Keratinocyte (primary cell): ENCODE results near the gene RYR1. TPM values are rescaled to one million over a fixed set of nuclear protein-coding genes. Genes with fewer than 3 reads are reported as not detected.

Source experiments
- DNase-seq: peaks from one replicate; pipeline ENCODE4 v3.0.0-alpha.2; 2011; ENCODE audit warnings: low read depth, missing footprints, low spot score
- FAIRE-seq: peaks from 2 replicates; lab custom pipeline; 2011; peaks lifted over from hg19 to GRCh38; lab: Jason Lieb, UNC
- H2AFZ ChIP-seq: 2 replicates; pipeline ENCODE4 v1.6.0; 2012; ENCODE audit warnings: low read length, control low read depth, inconsistent platforms; ENCODE audit not compliant: control insufficient read depth
- H3K27ac ChIP-seq: 2 replicates; pipeline ENCODE4 v1.5.1; 2011; ENCODE audit warnings: low read length; ENCODE audit not compliant: control insufficient read depth, insufficient read depth
- H3K27me3 ChIP-seq: 3 replicates; pipeline ENCODE4 v1.6.0; 2011; ENCODE audit warnings: low read length; ENCODE audit not compliant: control insufficient read depth, insufficient read depth; ENCODE audit errors: extremely low read depth
- H3K36me3 ChIP-seq, 2 experiments: 2 replicates in 1 of 2; 3 replicates in 1 of 2; pipeline ENCODE4 v1.5.1; 2011; ENCODE audit warnings: low read length in 2 of 2, mild to moderate bottlenecking in 1 of 2; ENCODE audit not compliant: control insufficient read depth in 2 of 2, insufficient read depth in 2 of 2; ENCODE audit errors: extremely low read depth in 1 of 2
- H3K4me1 ChIP-seq: 3 replicates; pipeline ENCODE4 v1.5.1; 2011; ENCODE audit warnings: low read length; ENCODE audit not compliant: control insufficient read depth, insufficient read depth; ENCODE audit errors: extremely low read depth
- H3K4me2 ChIP-seq: 3 replicates; pipeline ENCODE4 v1.6.0; 2011; ENCODE audit warnings: low read depth, low read length; ENCODE audit not compliant: control insufficient read depth, insufficient read depth; ENCODE audit errors: extremely low read depth
- H3K4me3 ChIP-seq, 3 experiments: fragments of 200-600 bp in 1 of 3; sonication (generic) in 1 of 3; 2 replicates in 2 of 3; 3 replicates in 1 of 3; pipeline ENCODE4 v1.5.1; 2011 to 2016; ENCODE audit warnings: low read length in 3 of 3, mild to moderate bottlenecking in 3 of 3, control low read depth in 2 of 3, inconsistent platforms in 1 of 3, low read depth in 1 of 3, mixed read lengths in 1 of 3, mixed run types in 1 of 3, moderate library complexity in 1 of 3; ENCODE audit not compliant: control insufficient read depth in 2 of 3, insufficient read depth in 2 of 3; ENCODE audit errors: extremely low read depth in 1 of 3
- H3K79me2 ChIP-seq: 2 replicates; pipeline ENCODE4 v1.6.0; 2012; ENCODE audit warnings: low read length; ENCODE audit not compliant: control insufficient read depth, insufficient read depth
- H3K9ac ChIP-seq: 3 replicates; pipeline ENCODE4 v1.6.0; 2011; ENCODE audit warnings: low read length; ENCODE audit not compliant: control insufficient read depth, insufficient read depth; ENCODE audit errors: extremely low read depth
- H3K9me1 ChIP-seq: 3 replicates; pipeline ENCODE4 v1.6.0; 2011; ENCODE audit warnings: low read length; ENCODE audit not compliant: control insufficient read depth, insufficient read depth; ENCODE audit errors: extremely low read depth
- H3K9me3 ChIP-seq: 2 replicates; pipeline ENCODE4 v1.5.1; 2012; ENCODE audit warnings: low read depth, low read length; ENCODE audit not compliant: control insufficient read depth
- H4K20me1 ChIP-seq: 3 replicates; pipeline ENCODE4 v1.6.0; 2011; ENCODE audit warnings: low read length; ENCODE audit not compliant: control insufficient read depth, insufficient read depth; ENCODE audit errors: extremely low read depth
- EZH2 ChIP-seq: IDR thresholded peaks from one replicate; pipeline ENCODE4 v1.6.1; 2012; ENCODE audit warnings: inconsistent platforms, mild to moderate bottlenecking, low read length, moderate library complexity
- dilution Hi-C: fragments of 300-500 bp; cut with MboI; formaldehyde crosslinking; loops from one replicate; pipeline ENCODE4 v1.7.0; 2020; ENCODE audit warnings: low sequenced_read_pairs; ENCODE audit not compliant: extremely low pct_ligation_motif_present
- polyA plus RNA-seq, 5 experiments: library from polyadenylated mRNA; depleted of rRNA in 3 of 5; stranded (reverse) in 3 of 5; stranded (forward) in 1 of 5; unstranded in 1 of 5; fragments of >200 nt; gene quantifications; 1 replicate in 1 of 5; 2 replicates in 3 of 5; 3 replicates in 1 of 5; pipeline versions ENCODE4 v1.2.1 to v1.2.3, GENCODE V29; 2011 to 2012; ENCODE audit warnings: missing spikeins in 2 of 5, low read depth in 1 of 5, low replicate concordance in 1 of 5
- TF ChIP-seq, protein P1 (sequence below), 3 experiments: IDR thresholded peaks in 1 of 3; conservative IDR thresholded peaks in 1 of 3; optimal IDR thresholded peaks in 1 of 3; 2 replicates in 2 of 3; 3 replicates in 1 of 3; pipeline versions ENCODE3 to v1.5.1; 2011; ENCODE audit warnings: low read length in 3 of 3, mild to moderate bottlenecking in 3 of 3, moderate library complexity in 2 of 3, control low read depth in 1 of 3, inconsistent platforms in 1 of 3; ENCODE audit not compliant: insufficient read depth in 2 of 3; ENCODE audit errors: extremely low read depth in 1 of 3

The RYR1 gene
- polyA plus RNA-seq, 1 donor (not counting 4 experiments of a cell fraction or from before 2014, with no cell fraction given), result 0.41 TPM

GRCh38 chr19:38455031-38455430, 21.5 kb downstream of the RYR1 start:
- no peaks in the 10 kb centered on the region for H3K9me3 ChIP-seq
- no peak overlapping the region for H3K9ac ChIP-seq
- H3K27me3 ChIP-seq, result no peaks in the 10 kb centered on the region
- H3K36me3 ChIP-seq, result no peaks in the 10 kb centered on the region
- no peaks in the 10 kb centered on the region for H3K4me1 ChIP-seq
- H2AFZ ChIP-seq, result no peak overlapping the region
- H3K4me3 ChIP-seq, result no peak overlapping the region
- no peak overlapping the region for H3K4me2 ChIP-seq
- FAIRE-seq (no peak), DNase-seq (no peak)
- H3K27ac ChIP-seq, result no peak overlapping the region
- H4K20me1 ChIP-seq, result no peaks in the 10 kb centered on the region
- H3K9me1 ChIP-seq, result no peaks in the 10 kb centered on the region
- dilution Hi-C loops, result no loop called here
- H3K79me2 ChIP-seq, result no peaks in the 10 kb centered on the region
- TF ChIP-seq, protein P1, sequence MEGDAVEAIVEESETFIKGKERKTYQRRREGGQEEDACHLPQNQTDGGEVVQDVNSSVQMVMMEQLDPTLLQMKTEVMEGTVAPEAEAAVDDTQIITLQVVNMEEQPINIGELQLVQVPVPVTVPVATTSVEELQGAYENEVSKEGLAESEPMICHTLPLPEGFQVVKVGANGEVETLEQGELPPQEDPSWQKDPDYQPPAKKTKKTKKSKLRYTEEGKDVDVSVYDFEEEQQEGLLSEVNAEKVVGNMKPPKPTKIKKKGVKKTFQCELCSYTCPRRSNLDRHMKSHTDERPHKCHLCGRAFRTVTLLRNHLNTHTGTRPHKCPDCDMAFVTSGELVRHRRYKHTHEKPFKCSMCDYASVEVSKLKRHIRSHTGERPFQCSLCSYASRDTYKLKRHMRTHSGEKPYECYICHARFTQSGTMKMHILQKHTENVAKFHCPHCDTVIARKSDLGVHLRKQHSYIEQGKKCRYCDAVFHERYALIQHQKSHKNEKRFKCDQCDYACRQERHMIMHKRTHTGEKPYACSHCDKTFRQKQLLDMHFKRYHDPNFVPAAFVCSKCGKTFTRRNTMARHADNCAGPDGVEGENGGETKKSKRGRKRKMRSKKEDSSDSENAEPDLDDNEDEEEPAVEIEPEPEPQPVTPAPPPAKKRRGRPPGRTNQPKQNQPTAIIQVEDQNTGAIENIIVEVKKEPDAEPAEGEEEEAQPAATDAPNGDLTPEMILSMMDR (optimal IDR thresholded peaks at IDR 0.05 in 1 of 3, IDR thresholded peaks at IDR 0.05 in 1 of 3, conservative IDR thresholded peaks at IDR 0.05 in 1 of 3; ENCODE audit: extremely low read depth in 1 of 3, insufficient read depth in 2 of 3, low read length in 3 of 3), result no peak
- no peak for TF ChIP-seq EZH2

DNA sequence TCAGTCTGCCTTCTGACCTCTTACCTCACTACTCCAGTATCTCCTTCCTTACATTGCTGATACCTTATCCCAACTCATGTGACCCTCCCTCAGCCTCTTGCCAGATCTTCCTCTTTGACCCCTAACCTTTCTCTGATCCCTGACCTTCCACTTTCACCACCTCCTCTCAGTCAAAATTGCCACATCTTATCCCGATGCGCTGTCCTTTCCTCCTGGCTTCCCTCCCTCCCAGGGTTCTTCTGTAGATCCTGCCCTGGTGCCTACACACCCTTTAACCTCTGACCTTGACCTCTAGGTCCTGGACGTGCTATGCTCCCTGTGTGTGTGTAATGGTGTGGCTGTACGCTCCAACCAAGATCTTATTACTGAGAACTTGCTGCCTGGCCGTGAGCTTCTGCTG, 23.7 kb downstream of the RYR1 start:
- Histone ChIP-seq H3K27me3 (no peaks in the 10 kb centered on the region), H3K27ac (no peak overlapping the region), H3K36me3 (no peaks in the 10 kb centered on the region), H4K20me1 (no peaks in the 10 kb centered on the region), H3K4me1 (no peaks in the 10 kb centered on the region), H2AFZ (no peak overlapping the region), H3K4me3 (no peak overlapping the region), H3K9me3 (no peaks in the 10 kb centered on the region), H3K9ac (no peak overlapping the region), H3K9me1 (no peaks in the 10 kb centered on the region), H3K79me2 (no peaks in the 10 kb centered on the region), H3K4me2 (no peak overlapping the region)
- DNase-seq, result no peak
- TF ChIP-seq, protein P1 (optimal IDR thresholded peaks at IDR 0.05 in 1 of 3, IDR thresholded peaks at IDR 0.05 in 1 of 3, conservative IDR thresholded peaks at IDR 0.05 in 1 of 3; ENCODE audit: extremely low read depth in 1 of 3, insufficient read depth in 2 of 3, low read length in 3 of 3), result no peak
- no peak for TF ChIP-seq EZH2
- no peak for FAIRE-seq
- dilution Hi-C loops, result no loop called here
